Stimulated activated CD4-positive, alpha-beta T cell treated with anti-CD3 and anti-CD28 coated beads, TNF-alpha, amount 100 ng/mL, for 48 hours (primary cell): Measurements from ENCODE around the gene EEF1AKMT4.

Experiments used
- DNase-seq, 3 donors: peaks; one replicate each; pipeline ENCODE4 v3.0.0-alpha.2; 2020; ENCODE audit warnings: low read depth in 3 of 3

The EEF1AKMT4 gene

GRCh38 chr3:184298759-184299487 is 49.5 kb downstream of the EEF1AKMT4 start, which contains the start of gene PSMD2:
TSS of gene PSMD2 (plus strand) at chr3:184299241. CDS start at chr3:184299267, 26 bp downstream.
- peak; percentile 93 to 98 (median 98) for DNase-seq

GRCh38 chr3:184299488-184300377 is 50.3 kb downstream of the EEF1AKMT4 start:
- DNase-seq, result no peak

- DNase-seq, result no peak
These were observed 50.9 kb downstream of the EEF1AKMT4 start for GRCh38 chr3:184300378-184300720.

- DNase-seq, result no peak
These were observed 56.1 kb downstream of the EEF1AKMT4 start for GRCh38 chr3:184305577-184305976.

- no peak for DNase-seq
These were observed 57.0 kb downstream of the EEF1AKMT4 start for GRCh38 chr3:184306341-184306972.

GRCh38 chr3:184307915-184308314 is 58.4 kb downstream of the EEF1AKMT4 start:
- no peak for DNase-seq
